ENCODE data around the gene ALOX5.
A peak's percentile ranks its signal among the peaks of the same experiment; 100 is the strongest.

ALOX5 gene

GRCh38 chr10:45443101-45444009, 69.3 kb downstream of the ALOX5 start:
- DNase-seq (ENCODE audit: low read depth), result no peak

GRCh38 chr10:45444022-45444421, 70.0 kb downstream of the ALOX5 start:
- DNase-seq (ENCODE audit: low read depth), result no peak

GRCh38 chr10:45444976-45445898, 71.2 kb downstream of the ALOX5 start:
- DNase-seq (ENCODE audit: low read depth), result no peak

- DNase-seq (ENCODE audit: low read depth), result no peak
Observed at GRCh38 chr10:45446858-45447257, 72.8 kb downstream of the ALOX5 start.

- DNase-seq (ENCODE audit: low read depth), result no peak
Observed at GRCh38 chr10:45447416-45447815, 73.4 kb downstream of the ALOX5 start.

GRCh38 chr10:45450866-45451265, 76.8 kb downstream of the ALOX5 start:
- no peak for DNase-seq (ENCODE audit: low read depth)

- no peak for DNase-seq (ENCODE audit: low read depth)
Observed at GRCh38 chr10:45451407-45451806, 77.4 kb downstream of the ALOX5 start.

- no peak for DNase-seq (ENCODE audit: low read depth)
Observed at GRCh38 chr10:45452268-45452667, 78.3 kb downstream of the ALOX5 start.

- DNase-seq (ENCODE audit: low read depth), result no peak
Observed at GRCh38 chr10:45452743-45453452, 78.9 kb downstream of the ALOX5 start.

GRCh38 chr10:45453639-45454255, 79.7 kb downstream of the ALOX5 start:
- no peak for DNase-seq (ENCODE audit: low read depth)

- no peak for DNase-seq (ENCODE audit: low read depth)
Observed at GRCh38 chr10:45454262-45454661, 80.2 kb downstream of the ALOX5 start.

GRCh38 chr10:45454859-45455258, 80.8 kb downstream of the ALOX5 start:
- DNase-seq (ENCODE audit: low read depth), result no peak

- no peak for DNase-seq (ENCODE audit: low read depth)
Observed at GRCh38 chr10:45456233-45456632, 82.2 kb downstream of the ALOX5 start.

- no peak for DNase-seq (ENCODE audit: low read depth)
Observed at GRCh38 chr10:45456822-45457221, 82.8 kb downstream of the ALOX5 start.

- no peak for DNase-seq (ENCODE audit: low read depth)
Observed at GRCh38 chr10:45457487-45457886, 83.5 kb downstream of the ALOX5 start.

GRCh38 chr10:45460235-45460878, 86.3 kb downstream of the ALOX5 start:
- no peak for DNase-seq (ENCODE audit: low read depth)

GRCh38 chr10:45461034-45461433, 87.0 kb downstream of the ALOX5 start:
- no peak for DNase-seq (ENCODE audit: low read depth)

- DNase-seq (ENCODE audit: low read depth), result no peak
Observed at GRCh38 chr10:45463244-45464116, 89.5 kb downstream of the ALOX5 start.

GRCh38 chr10:45464958-45465567, 91.0 kb downstream of the ALOX5 start:
- DNase-seq (ENCODE audit: low read depth), result peak; percentile 53

- DNase-seq (ENCODE audit: low read depth), result no peak
Observed at GRCh38 chr10:45466784-45467183, 92.8 kb downstream of the ALOX5 start.

Measured in stimulated activated CD8-positive, alpha-beta memory T cell treated with anti-CD3 and anti-CD28 coated beads, Interleukin-7, amount 100 ng/mL, for 24 hours (primary cell).